ENCODE data around the gene CNEP1R1. TPM values are rescaled to one million over a fixed set of nuclear protein-coding genes. Genes with fewer than 3 reads are reported as not detected.

The CNEP1R1 gene
- total RNA-seq, 2 donors from 2014 or later, result 14.2 to 36.5 TPM

- no peaks in the 10 kb centered on the region for H3K9me3 ChIP-seq
- ATAC-seq (ENCODE audit: insufficient number of reproducible peaks, low FRiP score, low read depth), result no peak
Observed at GRCh38 chr16:50043358-50043757, 18.3 kb downstream of the CNEP1R1 start.

GRCh38 chr16:50045412-50045811, 20.4 kb downstream of the CNEP1R1 start:
- ATAC-seq (ENCODE audit: insufficient number of reproducible peaks, low FRiP score, low read depth) (no peak), DNase-seq (ENCODE audit: low spot score) (no peak)
- Histone ChIP-seq H3K9me3 (no peaks in the 10 kb centered on the region), H3K4me3 (no peak overlapping the region), H3K36me3 (no peaks in the 10 kb centered on the region), H3K27me3 (replicated peaks; ENCODE audit: insufficient read depth) (no peaks in the 10 kb centered on the region), H3K4me1 (ENCODE audit: control insufficient read depth in 1 of 2, low read depth in 2 of 2) (no peaks in the 10 kb centered on the region), H3K27ac (no peak overlapping the region)
- no peak for TF ChIP-seq CTCF (IDR thresholded peaks at IDR 0.05)

More at GRCh38 chr16:50043358-50043757, 18.3 kb downstream of the CNEP1R1 start:
- H3K36me3 ChIP-seq, result no peaks in the 10 kb centered on the region
- no peaks in the 10 kb centered on the region for H3K4me1 ChIP-seq (ENCODE audit: control insufficient read depth in 1 of 2, low read depth in 2 of 2)
- no peaks in the 10 kb centered on the region for H3K27me3 ChIP-seq (replicated peaks; ENCODE audit: insufficient read depth)
- no peak for DNase-seq (ENCODE audit: low spot score)
- H3K27ac ChIP-seq, result no peak overlapping the region
- TF ChIP-seq CTCF (IDR thresholded peaks at IDR 0.05), result no peak
- H3K4me3 ChIP-seq, result no peak overlapping the region

GRCh38 chr16:50046853-50047252, 21.8 kb downstream of the CNEP1R1 start:
- no peaks in the 10 kb centered on the region for H3K4me1 ChIP-seq (ENCODE audit: control insufficient read depth in 1 of 2, low read depth in 2 of 2)
- H3K27ac ChIP-seq, result no peak overlapping the region
- no peaks in the 10 kb centered on the region for H3K27me3 ChIP-seq (replicated peaks; ENCODE audit: insufficient read depth)
- no peak for TF ChIP-seq CTCF (IDR thresholded peaks at IDR 0.05)
- H3K4me3 ChIP-seq, result no peak overlapping the region
- no peaks in the 10 kb centered on the region for H3K9me3 ChIP-seq
- ATAC-seq (ENCODE audit: insufficient number of reproducible peaks, low FRiP score, low read depth) (no peak), DNase-seq (ENCODE audit: low spot score) (no peak)
- no peaks in the 10 kb centered on the region for H3K36me3 ChIP-seq

GRCh38 chr16:50047864-50048263, 22.8 kb downstream of the CNEP1R1 start:
- Histone ChIP-seq H3K4me1 (ENCODE audit: control insufficient read depth in 1 of 2, low read depth in 2 of 2) (no peaks in the 10 kb centered on the region), H3K36me3 (no peaks in the 10 kb centered on the region), H3K27me3 (replicated peaks; ENCODE audit: insufficient read depth) (no peaks in the 10 kb centered on the region), H3K27ac (no peak overlapping the region), H3K9me3 (no peaks in the 10 kb centered on the region), H3K4me3 (no peak overlapping the region)
- no peak for ATAC-seq (ENCODE audit: insufficient number of reproducible peaks, low FRiP score, low read depth)
- no peak for DNase-seq (ENCODE audit: low spot score)
- no peak for TF ChIP-seq CTCF (IDR thresholded peaks at IDR 0.05)

- Histone ChIP-seq H3K4me1 (ENCODE audit: control insufficient read depth in 1 of 2, low read depth in 2 of 2) (no peaks in the 10 kb centered on the region), H3K27ac (no peak overlapping the region), H3K27me3 (replicated peaks; ENCODE audit: insufficient read depth) (no peaks in the 10 kb centered on the region), H3K9me3 (peaks cover 4% of the 10 kb centered on the region), H3K4me3 (no peak overlapping the region), H3K36me3 (no peaks in the 10 kb centered on the region)
- ATAC-seq (ENCODE audit: insufficient number of reproducible peaks, low FRiP score, low read depth) (no peak), DNase-seq (ENCODE audit: low spot score) (no peak)
- no peak for TF ChIP-seq CTCF (IDR thresholded peaks at IDR 0.05)
Observed at GRCh38 chr16:50050802-50051201, 25.8 kb downstream of the CNEP1R1 start.

Data from thoracic aorta (tissue), 2 donors.